GM19025 (cell line): ENCODE data around the gene ACD.
A peak's percentile ranks its signal among the peaks of the same experiment; 100 is the strongest.
"Not testable (repeated sequence)": the region's sequence is repeated elsewhere in the genome, so short reads cannot be mapped to it uniquely, and the experiment has no call there.

Experiments
- ATAC-seq: cut with Tn5 transposase; IDR thresholded peaks from one replicate; pipeline ENCODE4 v1.9.1; 2021; ENCODE audit warnings: mild to moderate bottlenecking, low read depth, moderate library complexity; ENCODE audit not compliant: unreplicated experiment

ACD gene

DNA sequence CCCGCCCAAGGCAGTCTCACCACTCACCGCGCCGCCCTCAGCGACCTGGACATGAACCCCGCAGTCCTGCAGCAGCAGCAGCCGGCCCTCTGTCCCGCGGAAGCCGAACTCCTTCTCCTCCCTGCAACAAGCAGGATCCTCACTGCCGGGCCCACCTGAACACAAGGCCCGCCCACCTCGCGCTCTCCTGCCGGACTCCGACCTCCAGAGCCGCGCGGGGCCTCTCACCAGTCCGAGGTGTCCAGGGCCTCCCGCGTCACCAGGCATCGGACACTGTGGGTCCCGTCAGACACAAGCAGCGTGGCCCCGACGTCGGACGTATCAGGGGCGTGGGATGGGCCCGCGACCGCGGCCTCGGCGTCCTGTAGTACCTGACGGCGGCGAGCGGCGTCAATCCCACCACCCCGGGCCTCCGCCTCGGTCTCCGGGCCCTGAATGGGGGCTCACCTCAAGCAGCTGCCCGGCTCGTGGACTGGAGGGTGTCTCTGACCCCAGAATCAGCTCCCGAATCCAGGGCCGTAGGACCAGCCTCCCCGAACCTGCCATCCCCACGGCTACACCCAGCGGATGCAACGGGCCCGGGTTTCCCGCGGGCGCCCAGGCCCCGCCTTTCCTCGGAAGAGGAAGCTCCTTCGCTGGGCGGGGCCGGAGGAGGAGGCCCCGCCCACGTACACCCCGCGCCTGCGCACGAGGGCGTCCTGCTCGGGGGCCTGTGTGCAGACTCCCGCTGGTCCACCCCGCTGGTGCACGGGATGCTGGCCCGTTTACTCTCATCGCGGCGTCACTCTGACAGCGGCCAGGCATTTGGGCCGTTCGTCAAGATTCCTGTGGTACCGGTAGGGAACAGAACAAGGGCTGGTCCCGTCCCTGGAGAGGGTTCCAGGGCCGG is at the start of gene ACD:
ACD (minus strand) TSS at position 586 of the 889 bp plus-strand sequence; CDS start at position 546, 40 bp downstream.
- ATAC-seq: peak; percentile 48

GRCh38 chr16:67709050-67709449 is 49.0 kb upstream of the ACD start:
- no peak for ATAC-seq

DNA sequence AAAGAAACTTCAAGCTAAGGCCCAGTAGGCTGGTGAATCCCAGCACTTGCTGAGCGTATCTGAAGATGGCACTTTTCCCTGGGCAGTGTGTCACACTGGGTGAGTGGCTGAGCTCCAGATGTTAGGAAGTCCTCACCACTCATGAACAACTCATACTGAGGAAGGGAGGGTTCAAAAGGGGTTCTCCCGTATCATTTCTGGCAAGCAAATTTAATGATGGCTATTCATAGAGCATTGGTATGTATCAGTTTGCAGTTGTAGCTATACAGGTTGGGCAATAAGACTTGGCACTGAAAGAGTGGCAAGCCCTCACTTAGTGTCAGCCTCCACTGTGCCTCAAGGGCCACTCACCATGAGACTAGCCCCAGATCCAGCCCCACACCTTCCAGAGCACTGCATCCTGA is 48.3 kb upstream of the ACD start:
- no peak for ATAC-seq

DNA sequence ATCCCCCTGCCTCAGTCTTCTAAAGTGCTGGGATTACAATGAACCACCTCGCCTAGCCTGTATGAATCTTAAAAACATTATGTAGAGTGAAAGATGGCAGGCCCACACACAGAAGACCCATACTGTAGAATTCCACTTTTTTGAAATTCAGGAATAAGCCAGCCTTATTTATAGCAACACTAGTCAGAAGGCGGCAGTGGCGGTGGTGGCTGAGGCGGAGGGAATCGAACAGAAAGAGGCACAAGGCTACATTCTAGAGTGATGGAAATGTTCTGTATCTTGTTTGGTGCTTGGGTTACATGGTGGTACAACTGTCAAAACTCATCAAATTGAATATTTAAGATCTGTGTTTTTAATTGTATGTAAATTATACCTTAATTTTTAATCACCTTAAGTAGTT is 47.7 kb upstream of the ACD start:
- no peak for ATAC-seq

DNA sequence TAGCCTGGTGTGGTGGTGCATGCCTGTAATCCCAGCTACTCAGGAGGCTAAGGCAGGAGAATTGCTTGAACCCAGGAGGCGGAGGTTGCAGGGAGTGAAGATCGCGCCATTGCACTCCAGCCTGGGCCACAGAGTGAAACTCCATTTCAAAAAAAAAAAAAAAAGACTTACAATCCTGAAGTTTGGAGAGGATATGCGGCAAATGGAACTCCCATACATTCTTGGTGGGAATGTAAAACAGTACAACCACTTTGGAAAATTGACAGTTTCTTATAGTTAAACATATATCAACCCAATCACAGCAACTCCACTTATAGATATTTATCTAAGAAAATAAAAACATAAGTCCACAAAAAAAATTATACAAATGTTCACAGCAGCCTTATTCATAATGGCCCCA is 47.1 kb upstream of the ACD start:
- no peak for ATAC-seq

DNA sequence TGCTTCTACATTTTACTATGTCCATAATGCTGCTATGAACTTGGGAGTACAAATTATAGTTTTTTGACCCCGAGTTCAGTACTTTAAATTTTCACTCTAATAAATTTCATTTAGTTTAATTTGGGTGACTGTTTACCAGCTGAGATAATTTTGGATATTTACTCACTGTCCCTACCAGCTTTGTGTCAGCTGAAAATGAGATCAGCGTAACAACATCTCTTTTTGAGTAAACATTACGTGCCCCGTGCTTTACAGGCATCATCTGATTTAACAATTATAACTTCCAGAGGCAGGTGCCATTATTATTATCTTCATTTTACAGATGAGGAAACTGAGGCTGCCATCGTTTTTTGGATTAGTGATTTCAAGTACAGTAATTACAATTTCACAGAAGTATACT is 44.0 kb upstream of the ACD start:
- no peak for ATAC-seq

- ATAC-seq: no peak
These were observed 43.6 kb upstream of the ACD start for GRCh38 chr16:67703626-67704025.

DNA sequence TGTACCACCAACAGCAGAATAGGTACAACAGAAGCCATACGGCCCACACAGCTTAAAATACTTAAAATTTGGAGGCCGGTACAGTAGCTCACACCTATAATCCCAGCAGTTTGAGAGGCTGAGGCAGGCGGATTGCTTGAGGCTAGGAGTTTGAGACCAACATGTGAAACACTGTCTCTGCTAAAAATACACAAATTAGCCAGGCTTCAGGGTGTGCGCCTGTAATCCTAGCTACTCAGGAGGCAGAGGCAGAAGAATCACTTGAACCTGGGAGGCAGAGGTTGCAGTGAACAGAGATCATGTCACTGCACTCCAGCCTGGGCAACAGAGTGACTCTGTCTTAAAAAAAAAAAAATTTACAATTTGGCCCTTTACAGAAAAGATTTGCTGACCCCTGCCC is 42.1 kb upstream of the ACD start:
- ATAC-seq: no peak

DNA sequence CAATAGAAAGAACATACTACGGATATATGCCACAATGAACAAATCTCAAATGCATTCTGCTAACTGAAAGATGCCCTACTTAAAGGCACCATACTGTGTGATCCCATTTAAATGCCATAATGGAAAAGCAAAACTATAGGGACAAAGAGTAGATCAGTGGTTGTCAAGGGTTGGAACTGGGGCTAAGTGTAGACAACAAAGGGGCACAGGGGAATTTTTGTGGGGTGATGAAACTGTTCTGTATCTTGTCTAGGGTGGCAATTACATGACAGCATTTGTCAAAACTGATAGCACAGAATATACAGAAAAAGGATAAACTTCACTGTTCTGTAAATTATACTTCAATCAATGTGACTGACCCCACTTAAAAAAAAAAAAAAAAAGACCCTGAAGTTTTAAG is 41.4 kb upstream of the ACD start:
- ATAC-seq: no peak

GRCh38 chr16:67699265-67699664 is 39.2 kb upstream of the ACD start:
- no peak for ATAC-seq

GRCh38 chr16:67697422-67698185 is 37.5 kb upstream of the ACD start:
- ATAC-seq: no peak

- ATAC-seq: no peak
These were observed 34.6 kb upstream of the ACD start for GRCh38 chr16:67694611-67695010.

- not testable (repeated sequence) for ATAC-seq
These were observed 33.6 kb upstream of the ACD start for GRCh38 chr16:67693517-67694285.

DNA sequence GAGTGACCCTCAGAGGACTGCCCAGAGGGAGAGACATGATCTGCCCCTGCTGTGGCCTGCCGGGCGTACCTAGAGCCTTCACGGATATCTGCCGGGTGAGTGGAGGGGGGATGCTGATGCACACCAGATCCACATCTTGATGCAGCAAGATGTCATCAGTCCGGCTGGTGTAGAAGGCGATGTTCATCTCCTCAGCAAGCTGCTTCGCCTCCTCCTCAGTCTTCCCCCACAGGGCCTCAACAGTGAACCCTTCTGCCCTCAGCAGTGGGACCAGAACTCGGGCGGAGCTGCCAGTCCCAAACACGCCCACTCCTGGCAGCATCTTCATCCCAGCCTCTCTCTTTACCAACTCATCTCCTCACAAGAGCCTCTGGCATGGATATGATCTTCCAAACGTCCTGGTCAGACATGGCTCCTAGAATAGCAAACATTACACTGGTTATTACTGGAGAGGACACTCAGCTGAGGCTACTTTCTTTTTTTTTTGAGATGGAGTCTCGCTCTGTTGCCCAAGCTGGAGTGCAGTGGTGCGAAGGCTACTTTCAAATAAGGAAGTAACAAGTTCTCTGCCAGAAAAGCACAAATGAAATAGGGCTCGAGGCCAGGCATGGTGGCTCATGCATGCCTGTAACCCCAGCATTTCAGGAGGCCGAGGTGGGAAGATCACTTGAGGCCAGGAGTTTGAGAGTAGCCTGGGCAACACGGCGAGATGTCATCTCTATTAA is 25.5 kb upstream of the ACD start:
- ATAC-seq: no peak

- no peak for ATAC-seq
These were observed 23.7 kb upstream of the ACD start for GRCh38 chr16:67683767-67684166.

DNA sequence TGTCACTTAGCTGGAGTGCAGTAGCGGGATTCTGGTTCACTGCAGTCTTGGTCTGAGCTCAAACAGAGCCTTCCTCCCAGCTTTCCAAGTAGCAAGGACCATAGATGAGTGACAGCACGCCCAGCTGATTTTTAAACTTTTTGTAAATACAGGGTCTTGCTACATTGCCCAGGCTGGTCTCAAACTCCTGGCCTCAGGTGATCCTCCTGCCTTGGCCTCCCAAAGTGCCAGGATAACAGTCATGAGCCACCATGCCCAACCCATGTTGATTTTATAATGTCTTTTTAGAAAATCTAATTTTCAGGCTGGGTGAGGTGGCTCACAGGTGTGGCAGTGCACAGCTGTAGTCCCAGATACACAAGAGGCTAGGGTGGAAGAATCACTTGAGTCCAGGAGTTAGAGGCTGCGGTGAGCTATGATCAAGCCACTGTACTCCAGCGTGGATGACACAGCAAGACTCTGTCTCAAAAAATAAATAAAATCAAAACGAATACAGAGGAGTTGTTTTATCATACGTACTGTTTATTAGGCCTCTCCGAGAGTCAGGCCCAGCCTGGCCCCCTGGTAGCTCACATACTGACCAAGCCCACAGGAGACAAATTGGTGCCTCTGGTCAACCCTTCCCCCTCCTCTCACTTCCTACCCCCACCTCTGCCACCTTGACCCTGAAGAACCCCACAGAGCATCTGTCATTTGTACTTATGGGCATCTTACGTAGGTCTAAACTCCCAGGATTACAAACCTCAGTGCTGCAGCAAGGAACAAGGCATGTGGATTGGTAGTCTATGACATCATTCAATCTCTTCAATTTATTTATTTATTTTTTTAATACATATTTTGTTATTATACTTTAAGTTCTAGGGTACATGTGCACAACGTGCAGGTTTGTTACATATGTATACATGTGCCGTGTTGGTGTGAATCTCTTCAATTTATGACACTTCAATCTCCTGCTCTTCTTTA is 20.2 kb upstream of the ACD start:
- ATAC-seq: no peak

DNA sequence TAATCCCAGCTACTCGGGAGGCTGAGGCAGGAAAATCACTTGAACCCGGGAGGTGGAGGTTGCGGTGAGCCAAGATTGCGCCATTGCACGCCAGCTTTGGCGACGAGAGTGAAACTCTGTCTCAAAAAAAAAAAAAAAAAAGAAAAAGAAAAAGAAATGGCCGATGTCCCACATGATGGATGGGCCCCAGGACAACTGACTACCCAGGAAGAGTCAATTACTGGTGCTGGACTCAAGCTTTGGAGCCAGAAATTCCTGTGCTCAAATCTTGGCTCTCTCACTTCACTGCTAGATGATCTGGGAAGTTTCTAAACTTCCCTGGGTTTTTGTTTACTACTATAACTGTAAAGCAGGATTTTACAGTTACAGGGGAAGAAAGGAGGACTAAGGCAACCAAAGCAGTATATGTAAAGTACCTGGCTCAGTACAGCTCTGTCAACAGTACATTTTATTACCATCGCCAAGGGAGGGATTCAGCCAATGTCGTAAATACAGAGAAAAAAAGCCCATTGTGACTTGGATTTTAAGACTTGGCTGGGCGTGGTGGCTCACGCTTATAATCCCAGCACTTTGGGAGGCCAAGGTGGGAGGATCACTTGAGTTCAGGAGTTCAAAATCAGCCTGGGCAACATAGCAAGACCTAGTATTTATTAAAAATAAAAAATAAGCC is 18.4 kb upstream of the ACD start:
- ATAC-seq: no peak

GRCh38 chr16:67677712-67678111 is 17.7 kb upstream of the ACD start:
- ATAC-seq: no peak

- ATAC-seq: no peak
These were observed 16.9 kb upstream of the ACD start for GRCh38 chr16:67676939-67677338.
